Thyroid gland (tissue), 4 donors: ENCODE results near the gene CNNM1. TPM values are rescaled to one million over a fixed set of nuclear protein-coding genes. Genes with fewer than 3 reads are reported as not detected.

Source experiments
- DNase-seq, 2 donors: peaks; one replicate each; pipeline ENCODE4 v3.0.0-alpha.2; 2019
- H3K27ac ChIP-seq, 3 donors: fragments of 200-600 bp; sonication (generic); 1 replicate in 2 of 3; 2 replicates in 1 of 3; pipeline ENCODE4 v1.5.1; 2016 to 2019; ENCODE audit warnings: mild to moderate bottlenecking in 1 of 3, moderate library complexity in 1 of 3
- H3K27me3 ChIP-seq: fragments of 200-600 bp; sonication (generic); one replicate; pipeline ENCODE4 v1.5.1; 2019
- H3K36me3 ChIP-seq, 2 donors: fragments of 200-600 bp; sonication (generic); one replicate each; pipeline ENCODE4 v1.5.1; 2016 to 2019
- H3K4me1 ChIP-seq, 2 donors: fragments of 200-600 bp; sonication (generic); one replicate each; pipeline ENCODE4 v1.5.1; 2017 to 2019
- H3K4me3 ChIP-seq, 3 donors: fragments of 200-600 bp; sonication (generic); replicated peaks in 1 of 3; 1 replicate in 2 of 3; 2 replicates in 1 of 3; pipeline ENCODE4 v1.5.1; 2016; ENCODE audit warnings: mild to moderate bottlenecking in 1 of 3
- H3K9me3 ChIP-seq: fragments of 200-600 bp; sonication (generic); one replicate; pipeline ENCODE4 v1.5.1; 2017
- POLR2A ChIP-seq, 2 donors: fragments of 450-650 bp; IDR thresholded peaks; one replicate each; pipeline ENCODE4 v1.6.1; 2017; ENCODE audit warnings: antibody characterized with exemption in 2 of 2, mild to moderate bottlenecking in 2 of 2, moderate library complexity in 1 of 2
- WGBS, 2 donors: methylation state at CpG; one replicate each; pipeline ENCODE4 v1.1.5; 2017; 5-methylcytosine and 5-hydroxymethylcytosine counted together
- intact Hi-C: fragments of 100-400 bp; cut with DNase I; formaldehyde crosslinking; loops from one replicate; pipeline ENCODE4 v1.15.1; 2023
- total RNA-seq, 4 donors: library from RNA; depleted of rRNA; stranded (reverse); fragments of >200 nt; gene quantifications; one replicate each; pipeline ENCODE4 v1.2.3, GENCODE V29; 2016
- TF ChIP-seq, protein P1 (sequence below), 6 experiments: fragments of 200-600 bp in 3 of 6; fragments of 450-650 bp in 3 of 6; sonication (generic) in 3 of 6; IDR thresholded peaks; one replicate each; pipeline ENCODE4 v1.5.1; 2016 to 2019; ENCODE audit warnings: antibody characterized with exemption in 6 of 6, mild to moderate bottlenecking in 2 of 6, inconsistent platforms in 1 of 6, moderate library complexity in 1 of 6

Gene CNNM1
- total RNA-seq, 4 donors from 2014 or later = 0.27 to 0.67 (median 0.50) TPM

DNA sequence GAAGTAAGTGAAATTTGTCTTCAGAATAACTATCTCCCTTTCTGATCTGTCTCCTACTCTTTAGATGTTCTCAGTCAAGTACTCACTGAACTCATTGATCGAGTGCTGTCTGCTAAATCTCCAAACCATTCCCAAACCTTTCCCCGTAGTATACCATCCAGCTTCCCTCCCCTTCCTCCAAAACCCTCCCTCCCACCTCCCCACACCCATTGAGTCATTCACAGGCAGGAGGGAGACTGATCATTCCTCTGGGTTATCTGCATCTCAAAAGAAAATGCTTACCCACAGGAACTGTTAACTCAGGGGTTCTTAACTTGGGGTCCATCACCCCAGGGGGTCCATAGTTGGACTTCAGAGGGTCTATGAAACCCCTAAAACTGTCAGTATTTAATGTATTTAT, 63.9 kb downstream of the CNNM1 start:
- H3K36me3 ChIP-seq = peaks cover 6 to 9% of the 10 kb centered on the region in 2 donors
- peaks cover 13 to 27% of the 10 kb centered on the region in 2 donors for H3K4me1 ChIP-seq
- TF ChIP-seq, protein P1, sequence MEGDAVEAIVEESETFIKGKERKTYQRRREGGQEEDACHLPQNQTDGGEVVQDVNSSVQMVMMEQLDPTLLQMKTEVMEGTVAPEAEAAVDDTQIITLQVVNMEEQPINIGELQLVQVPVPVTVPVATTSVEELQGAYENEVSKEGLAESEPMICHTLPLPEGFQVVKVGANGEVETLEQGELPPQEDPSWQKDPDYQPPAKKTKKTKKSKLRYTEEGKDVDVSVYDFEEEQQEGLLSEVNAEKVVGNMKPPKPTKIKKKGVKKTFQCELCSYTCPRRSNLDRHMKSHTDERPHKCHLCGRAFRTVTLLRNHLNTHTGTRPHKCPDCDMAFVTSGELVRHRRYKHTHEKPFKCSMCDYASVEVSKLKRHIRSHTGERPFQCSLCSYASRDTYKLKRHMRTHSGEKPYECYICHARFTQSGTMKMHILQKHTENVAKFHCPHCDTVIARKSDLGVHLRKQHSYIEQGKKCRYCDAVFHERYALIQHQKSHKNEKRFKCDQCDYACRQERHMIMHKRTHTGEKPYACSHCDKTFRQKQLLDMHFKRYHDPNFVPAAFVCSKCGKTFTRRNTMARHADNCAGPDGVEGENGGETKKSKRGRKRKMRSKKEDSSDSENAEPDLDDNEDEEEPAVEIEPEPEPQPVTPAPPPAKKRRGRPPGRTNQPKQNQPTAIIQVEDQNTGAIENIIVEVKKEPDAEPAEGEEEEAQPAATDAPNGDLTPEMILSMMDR (IDR thresholded peaks at IDR 0.05) = no peak
- TF ChIP-seq POLR2A (IDR thresholded peaks at IDR 0.05) = no peak
- no peak overlapping the region for H3K27ac ChIP-seq
- H3K4me3 ChIP-seq = no peak overlapping the region
- H3K9me3 ChIP-seq = no peaks in the 10 kb centered on the region
- WGBS, 2 donors = 44 to 55% methylated on average over 2 of the region's 2 CpGs
- DNase-seq = no peak
- intact Hi-C loops = loop anchor here (5.0 kb wide), 2 partner anchors 39 to 219 kb away; partner anchors contain the start of gene GOT1
- no peaks in the 10 kb centered on the region for H3K27me3 ChIP-seq

DNA sequence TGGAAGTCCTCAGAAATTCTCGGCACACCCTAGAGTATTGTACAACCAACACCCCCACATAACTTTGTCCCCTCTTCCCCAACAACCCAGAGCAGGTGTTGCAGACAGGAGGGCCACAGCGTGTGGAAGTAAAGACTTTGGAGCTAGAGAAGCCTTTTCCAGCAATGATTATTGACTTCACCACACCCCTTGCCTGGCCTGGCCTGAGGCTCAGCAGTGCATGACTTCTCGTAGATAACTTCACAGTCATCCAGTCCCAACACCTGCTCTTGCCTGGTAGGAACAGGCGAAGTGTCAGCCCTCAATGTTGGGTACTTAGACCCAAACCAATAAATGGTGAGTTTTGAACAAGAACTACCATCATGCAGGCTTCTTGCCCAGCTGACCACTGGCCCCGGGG, 64.5 kb downstream of the CNNM1 start:
- WGBS, 2 donors = 73 to 80% methylated on average over 5 of the region's 5 CpGs
- Histone ChIP-seq H3K36me3 (peaks cover 6 to 15% of the 10 kb centered on the region in 2 donors), H3K4me1 (peaks cover 13 to 27% of the 10 kb centered on the region in 2 donors), H3K27ac (no peak overlapping the region), H3K27me3 (no peaks in the 10 kb centered on the region), H3K4me3 (no peak overlapping the region), H3K9me3 (no peaks in the 10 kb centered on the region)
- TF ChIP-seq, protein P1 (IDR thresholded peaks at IDR 0.05) = no peak
- TF ChIP-seq POLR2A (IDR thresholded peaks at IDR 0.05) = no peak
- intact Hi-C loops = loop anchor here (5.0 kb wide), 2 partner anchors 39 to 219 kb away; partner anchors contain the start of gene GOT1
- no peak for DNase-seq

DNA sequence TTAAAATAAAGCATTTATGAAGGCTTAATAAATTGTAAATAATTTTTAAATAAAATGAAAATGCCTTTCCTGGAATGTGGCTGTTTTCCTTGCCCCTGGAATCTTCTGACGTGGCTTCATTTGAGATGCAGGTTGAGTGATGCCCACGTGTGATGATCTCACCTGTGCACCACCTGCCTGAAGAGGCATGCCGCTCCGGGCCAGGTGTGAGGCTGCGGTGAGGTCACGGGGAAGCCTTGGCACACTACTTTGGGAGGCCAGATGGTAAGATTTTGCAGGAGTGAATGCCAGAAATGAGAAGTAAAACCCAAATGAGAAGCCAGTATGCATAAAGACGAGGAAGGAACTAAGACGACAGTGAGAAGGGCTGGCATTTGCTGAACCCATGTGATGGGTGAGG, 65.1 kb downstream of the CNNM1 start:
- Histone ChIP-seq H3K4me3 (no peak overlapping the region), H3K4me1 (peaks cover 13 to 27% of the 10 kb centered on the region in 2 donors), H3K9me3 (no peaks in the 10 kb centered on the region), H3K27me3 (no peaks in the 10 kb centered on the region), H3K27ac (no peak overlapping the region), H3K36me3 (peaks cover 6 to 18% of the 10 kb centered on the region in 2 donors)
- intact Hi-C loops = loop anchor here (5.0 kb wide), 2 partner anchors 38 to 218 kb away; partner anchors contain the start of gene GOT1
- no peak for TF ChIP-seq POLR2A (IDR thresholded peaks at IDR 0.05)
- TF ChIP-seq, protein P1 (IDR thresholded peaks at IDR 0.05) = no peak
- 66 to 76% methylated on average over 8 of the region's 8 CpGs for WGBS, 2 donors
- peak in 1 of 2 donors; percentile 28 for DNase-seq

DNA sequence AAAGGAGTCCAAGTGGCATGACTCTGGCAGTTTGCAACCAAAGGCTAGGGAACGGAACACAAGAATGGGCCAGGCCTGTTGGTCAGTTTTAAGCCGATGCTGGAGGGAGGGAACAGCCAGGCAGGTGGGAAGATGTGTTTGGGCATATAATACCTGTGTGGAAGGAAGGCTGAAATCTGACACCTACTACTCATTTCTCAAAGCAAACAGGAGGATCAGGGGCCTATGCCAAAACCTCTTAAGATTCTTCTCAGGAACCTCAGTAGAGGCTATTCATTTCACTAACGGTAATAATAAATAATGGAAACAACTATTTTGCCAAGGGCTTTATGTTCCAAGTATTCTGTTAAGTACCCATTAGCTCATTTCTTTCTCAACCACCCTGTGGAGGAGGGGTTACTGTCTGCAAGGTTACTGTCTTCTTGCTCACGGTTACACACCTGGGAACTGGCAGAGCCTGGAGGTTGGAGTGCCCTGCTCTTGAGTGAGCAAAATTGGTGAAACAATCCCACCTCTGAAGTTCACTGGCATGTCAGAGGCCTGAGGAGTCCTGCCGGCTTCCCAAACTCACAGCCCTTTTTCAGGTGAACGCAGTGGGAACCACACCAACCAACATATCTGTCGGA, 65.7 kb downstream of the CNNM1 start:
- no peaks in the 10 kb centered on the region for H3K9me3 ChIP-seq
- peak in 1 of 2 donors; percentile 11 for TF ChIP-seq POLR2A (IDR thresholded peaks at IDR 0.05)
- TF ChIP-seq, protein P1 (IDR thresholded peaks at IDR 0.05) = no peak
- no peaks in the 10 kb centered on the region for H3K27me3 ChIP-seq
- intact Hi-C loops = loop anchor here (5.0 kb wide), 2 partner anchors 37 to 217 kb away; partner anchors contain the start of gene GOT1
- H3K27ac ChIP-seq = peak overlapping the region in 2 of 3 donors; percentile 30 to 37
- WGBS, 2 donors = 43 to 45% methylated on average over 7 of the region's 7 CpGs
- DNase-seq = peak; percentile 77 to 82
- H3K36me3 ChIP-seq = peaks cover 6 to 22% of the 10 kb centered on the region in 2 donors
- peaks cover 13 to 27% of the 10 kb centered on the region in 2 donors for H3K4me1 ChIP-seq
- H3K4me3 ChIP-seq = no peak overlapping the region

DNA sequence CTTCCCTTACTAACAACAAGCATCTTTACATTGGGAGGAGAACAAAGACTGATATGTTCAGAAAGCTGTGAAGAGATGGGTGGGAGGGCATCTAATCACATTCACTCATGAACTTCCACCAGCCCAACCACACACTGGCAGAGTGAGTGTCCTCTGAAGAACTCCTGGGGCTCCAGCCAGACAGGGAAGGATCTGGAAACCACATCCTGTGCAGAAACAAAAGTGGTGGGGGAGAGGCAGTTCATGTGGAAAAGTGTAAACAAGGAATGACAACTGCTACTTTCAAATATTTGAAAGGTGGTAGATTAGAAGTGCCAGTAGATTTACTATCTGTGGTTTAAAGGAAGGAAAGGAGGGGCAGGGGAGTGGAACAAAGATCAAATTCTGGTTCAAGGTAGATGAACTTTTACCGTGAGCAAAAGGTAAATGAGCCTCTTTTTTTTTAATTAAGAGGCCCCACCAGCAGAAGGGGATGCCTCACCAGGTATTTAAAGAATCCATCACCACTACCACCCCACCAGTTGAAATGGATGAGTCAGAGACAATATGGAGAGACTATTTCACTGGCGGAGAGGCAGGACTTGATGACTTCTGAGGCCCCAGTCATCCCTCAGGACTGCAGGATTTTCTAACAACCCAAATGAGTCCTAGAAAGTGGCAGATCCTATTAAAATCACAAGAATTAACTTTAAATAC, 66.7 kb downstream of the CNNM1 start:
- peaks cover 6 to 31% of the 10 kb centered on the region in 2 donors for H3K36me3 ChIP-seq

More for the DNA sequence above, 66.7 kb downstream of the CNNM1 start:
- Histone ChIP-seq H3K27me3 (no peaks in the 10 kb centered on the region), H3K27ac (no peak overlapping the region), H3K9me3 (no peaks in the 10 kb centered on the region), H3K4me1 (peaks cover 13 to 27% of the 10 kb centered on the region in 2 donors), H3K4me3 (no peak overlapping the region)
- TF ChIP-seq POLR2A (IDR thresholded peaks at IDR 0.05) = no peak
- TF ChIP-seq, protein P1 (IDR thresholded peaks at IDR 0.05) = no peak
- WGBS, 2 donors = 74 to 83% methylated on average over 2 of the region's 2 CpGs
- DNase-seq = no peak
- intact Hi-C loops = no loop called here
